Ishikawa (cell line): Measurements from ENCODE around the gene PCDHA7.
"Not testable (repeated sequence)": the region's sequence is repeated elsewhere in the genome, so short reads cannot be mapped to it uniquely, and the experiment has no call there.

Source experiments
- CEBPB ChIP-seq: IDR thresholded peaks from 2 replicates; pipeline ENCODE4 v1.6.1; 2012
- CREB1 ChIP-seq: IDR thresholded peaks from 2 replicates; pipeline ENCODE4 v1.6.1; 2012; ENCODE audit warnings: low read depth
- EGR1 ChIP-seq: IDR thresholded peaks from 2 replicates; pipeline ENCODE4 v1.6.1; 2012
- EP300 ChIP-seq: IDR thresholded peaks from 2 replicates; pipeline ENCODE4 v1.6.1; 2012; ENCODE audit warnings: borderline replicate concordance
- FOXM1 ChIP-seq: IDR thresholded peaks from 2 replicates; pipeline ENCODE4 v1.6.1; 2012; ENCODE audit warnings: low read depth, borderline replicate concordance
- MAX ChIP-seq: IDR thresholded peaks from 2 replicates; pipeline ENCODE4 v1.6.1; 2012
- NFIC ChIP-seq: IDR thresholded peaks from 2 replicates; pipeline ENCODE4 v1.6.1; 2012
- RAD21 ChIP-seq: IDR thresholded peaks from 2 replicates; pipeline ENCODE4 v1.6.1; 2012; ENCODE audit warnings: low read depth
- REST ChIP-seq: IDR thresholded peaks from 2 replicates; pipeline ENCODE4 v1.6.1; 2012; ENCODE audit warnings: low read depth, mild to moderate bottlenecking
- TAF1 ChIP-seq: IDR thresholded peaks from 2 replicates; pipeline ENCODE4 v1.6.1; 2012; ENCODE audit warnings: low read depth, mild to moderate bottlenecking
- TCF12 ChIP-seq: IDR thresholded peaks from 2 replicates; pipeline ENCODE4 v1.6.1; 2012; ENCODE audit warnings: low read depth
- TEAD4 ChIP-seq: IDR thresholded peaks from 2 replicates; pipeline ENCODE4 v1.6.1; 2012
- YY1 ChIP-seq: IDR thresholded peaks from 2 replicates; pipeline ENCODE4 v1.6.1; 2012; ENCODE audit warnings: low read depth
- ZBTB7A ChIP-seq: IDR thresholded peaks from 2 replicates; pipeline ENCODE4 v1.6.1; 2012; ENCODE audit warnings: low read depth
- TF ChIP-seq, protein P1 (sequence below): IDR thresholded peaks from 2 replicates; pipeline ENCODE4 v1.6.1; 2012

PCDHA7 gene

DNA sequence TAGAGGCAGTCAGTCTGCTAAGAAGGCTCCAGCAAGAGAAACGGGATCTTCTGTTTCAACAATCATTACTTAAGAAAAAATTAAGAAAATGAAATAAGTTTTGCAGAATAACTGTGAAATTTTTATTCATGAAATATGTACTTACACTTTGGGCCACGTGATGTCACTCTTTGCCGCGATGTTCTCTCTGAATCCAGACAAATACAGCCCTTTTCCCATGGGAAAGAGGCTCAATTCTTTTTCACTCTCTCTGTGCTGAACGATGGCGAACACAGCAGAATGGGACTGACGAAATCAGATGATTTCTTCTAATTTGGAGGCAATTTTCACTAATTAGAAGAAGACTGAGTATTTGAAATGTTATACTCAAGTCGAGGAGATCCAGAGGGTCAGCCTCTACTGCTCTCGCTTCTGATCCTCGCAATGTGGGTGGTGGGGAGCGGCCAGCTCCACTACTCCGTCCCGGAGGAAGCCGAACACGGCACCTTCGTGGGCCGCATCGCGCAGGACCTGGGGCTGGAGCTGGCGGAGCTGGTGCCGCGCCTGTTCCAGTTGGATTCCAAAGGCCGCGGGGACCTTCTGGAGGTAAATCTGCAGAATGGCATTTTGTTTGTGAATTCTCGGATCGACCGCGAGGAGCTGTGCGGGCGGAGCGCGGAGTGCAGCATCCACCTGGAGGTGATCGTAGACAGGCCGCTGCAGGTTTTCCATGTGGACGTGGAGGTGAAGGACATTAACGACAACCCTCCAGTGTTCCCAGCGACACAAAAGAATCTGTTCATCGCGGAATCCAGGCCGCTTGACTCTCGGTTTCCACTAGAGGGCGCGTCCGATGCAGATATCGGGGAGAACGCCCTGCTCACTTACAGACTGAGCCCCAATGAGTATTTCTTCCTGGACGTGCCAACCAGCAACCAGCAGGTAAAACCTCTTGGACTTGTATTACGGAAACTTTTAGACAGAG is 14.4 kb downstream of the PCDHA7 start, which contains the start of gene PCDHA9:
TSS of gene PCDHA9 (plus strand) at position 244 of the 964 bp plus-strand sequence. CDS start at position 358, 114 bp downstream.
- TF ChIP-seq ZBTB7A, EP300, TEAD4: not testable (repeated sequence)

DNA sequence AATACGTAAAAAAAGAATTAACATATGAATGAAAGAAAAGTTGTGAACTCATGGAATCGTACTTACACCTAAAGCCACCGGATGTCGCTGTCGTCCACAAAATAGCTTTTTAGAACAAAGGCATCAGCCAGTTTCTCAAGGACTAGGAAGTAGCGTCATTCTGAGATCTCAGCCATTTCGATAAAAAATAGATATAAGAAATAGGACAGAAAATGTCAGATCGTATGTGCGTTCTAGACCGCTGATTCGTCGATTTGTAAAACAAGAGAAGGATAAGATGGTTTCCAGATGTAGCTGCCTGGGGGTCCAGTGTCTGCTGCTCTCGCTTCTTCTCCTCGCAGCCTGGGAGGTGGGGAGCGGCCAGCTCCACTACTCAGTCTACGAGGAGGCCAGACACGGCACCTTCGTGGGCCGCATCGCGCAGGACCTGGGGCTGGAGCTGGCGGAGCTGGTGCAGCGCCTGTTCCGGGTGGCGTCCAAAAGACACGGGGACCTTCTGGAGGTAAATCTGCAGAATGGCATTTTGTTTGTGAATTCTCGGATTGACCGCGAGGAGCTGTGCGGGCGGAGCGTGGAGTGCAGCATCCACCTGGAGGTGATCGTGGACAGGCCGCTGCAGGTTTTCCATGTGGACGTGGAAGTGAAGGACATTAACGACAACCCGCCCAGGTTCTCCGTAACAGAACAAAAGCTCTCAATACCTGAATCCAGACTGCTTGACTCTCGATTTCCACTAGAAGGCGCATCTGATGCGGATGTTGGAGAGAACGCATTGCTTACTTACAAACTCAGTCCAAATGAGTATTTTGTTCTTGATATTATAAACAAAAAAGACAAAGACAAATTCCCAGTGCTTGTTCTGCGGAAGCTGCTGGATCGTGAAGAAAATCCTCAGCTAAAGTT is 22.0 kb downstream of the PCDHA7 start, which contains the start of gene PCDHA10:
TSS of gene PCDHA10 (plus strand) at position 126 of the 903 bp plus-strand sequence. CDS start at position 278, 152 bp downstream.
- TF ChIP-seq RAD21: peak; percentile 30; the same call in 1 of the 2 replicates
- no peak for TF ChIP-seq REST

GRCh38 chr5:140857177-140857986 is 23.3 kb downstream of the PCDHA7 start:
- TF ChIP-seq NFIC (no peak), MAX (no peak), TAF1 (no peak), TCF12 (no peak), EP300 (no peak), REST (no peak), FOXM1 (no peak), CREB1 (no peak), YY1 (no peak), TEAD4 (no peak)
- TF ChIP-seq, protein P1, sequence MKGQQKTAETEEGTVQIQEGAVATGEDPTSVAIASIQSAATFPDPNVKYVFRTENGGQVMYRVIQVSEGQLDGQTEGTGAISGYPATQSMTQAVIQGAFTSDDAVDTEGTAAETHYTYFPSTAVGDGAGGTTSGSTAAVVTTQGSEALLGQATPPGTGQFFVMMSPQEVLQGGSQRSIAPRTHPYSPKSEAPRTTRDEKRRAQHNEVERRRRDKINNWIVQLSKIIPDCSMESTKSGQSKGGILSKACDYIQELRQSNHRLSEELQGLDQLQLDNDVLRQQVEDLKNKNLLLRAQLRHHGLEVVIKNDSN: no peak

DNA sequence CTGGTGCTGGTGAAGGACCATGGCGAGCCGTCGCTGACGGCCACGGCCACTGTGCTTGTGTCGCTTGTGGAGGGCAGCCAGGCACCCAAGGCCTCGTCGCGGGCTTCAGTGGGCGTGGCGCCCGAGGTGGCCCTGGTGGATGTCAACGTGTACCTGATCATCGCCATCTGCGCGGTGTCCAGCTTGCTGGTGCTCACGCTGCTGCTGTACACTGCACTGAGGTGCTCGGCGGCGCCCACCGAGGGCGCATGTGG is 23.8 kb downstream of the PCDHA7 start:
- TF ChIP-seq CREB1 (no peak), RAD21 (no peak), CEBPB (no peak), TCF12 (no peak), EP300 (no peak), YY1 (no peak), NFIC (no peak), MAX (no peak), TAF1 (no peak), TEAD4 (no peak), EGR1 (no peak), ZBTB7A (no peak), FOXM1 (no peak), REST (no peak)
- TF ChIP-seq, protein P1: no peak
